Measurements from ENCODE around the gene CLIC3.

CLIC3 gene

DNA sequence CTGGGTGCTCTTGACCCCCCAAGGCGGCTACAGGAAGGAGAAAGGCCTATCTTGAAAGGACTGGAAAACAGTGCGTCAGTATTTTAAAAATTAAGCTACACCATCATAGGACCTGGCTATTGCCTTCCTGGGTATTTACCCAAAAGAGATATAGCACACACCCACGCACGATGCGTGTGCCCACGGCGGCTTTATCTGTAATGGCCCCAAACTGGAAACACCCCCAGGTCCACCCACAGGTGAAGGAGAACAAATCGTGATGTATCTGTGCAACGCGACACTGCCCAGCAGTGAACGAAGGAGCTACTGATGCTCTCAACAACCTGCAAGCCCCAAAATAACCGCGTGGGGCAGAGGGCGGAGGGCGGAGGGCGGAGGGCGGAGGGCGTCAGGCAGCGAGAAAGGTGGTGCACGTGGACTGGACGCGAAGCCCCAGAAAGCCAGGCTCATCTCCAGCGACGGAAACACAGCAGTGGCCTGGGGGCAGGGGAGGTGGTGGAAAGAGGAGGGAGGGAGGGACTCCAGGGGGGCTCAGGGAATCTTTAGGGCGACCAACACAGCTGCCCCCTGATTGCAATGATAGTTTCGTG, 31.4 kb downstream of the CLIC3 start:
- ChIA-PET CTCF (interaction anchor here (0.6 to 2.7 kb wide), 3 partner anchors 34 to 70 kb away, joined by 3 to 8 read pairs (median 7); no protein-coding TSS in a partner anchor), POLR2A (no interaction called here)
- no peak for DNase-seq (ENCODE audit: extremely low spot score)
- TF ChIP-seq, protein P1, sequence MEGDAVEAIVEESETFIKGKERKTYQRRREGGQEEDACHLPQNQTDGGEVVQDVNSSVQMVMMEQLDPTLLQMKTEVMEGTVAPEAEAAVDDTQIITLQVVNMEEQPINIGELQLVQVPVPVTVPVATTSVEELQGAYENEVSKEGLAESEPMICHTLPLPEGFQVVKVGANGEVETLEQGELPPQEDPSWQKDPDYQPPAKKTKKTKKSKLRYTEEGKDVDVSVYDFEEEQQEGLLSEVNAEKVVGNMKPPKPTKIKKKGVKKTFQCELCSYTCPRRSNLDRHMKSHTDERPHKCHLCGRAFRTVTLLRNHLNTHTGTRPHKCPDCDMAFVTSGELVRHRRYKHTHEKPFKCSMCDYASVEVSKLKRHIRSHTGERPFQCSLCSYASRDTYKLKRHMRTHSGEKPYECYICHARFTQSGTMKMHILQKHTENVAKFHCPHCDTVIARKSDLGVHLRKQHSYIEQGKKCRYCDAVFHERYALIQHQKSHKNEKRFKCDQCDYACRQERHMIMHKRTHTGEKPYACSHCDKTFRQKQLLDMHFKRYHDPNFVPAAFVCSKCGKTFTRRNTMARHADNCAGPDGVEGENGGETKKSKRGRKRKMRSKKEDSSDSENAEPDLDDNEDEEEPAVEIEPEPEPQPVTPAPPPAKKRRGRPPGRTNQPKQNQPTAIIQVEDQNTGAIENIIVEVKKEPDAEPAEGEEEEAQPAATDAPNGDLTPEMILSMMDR (IDR thresholded peaks at IDR 0.05; ENCODE audit: control extremely low read depth, extremely low read depth, low read depth, missing control alignments), result no peak

DNA sequence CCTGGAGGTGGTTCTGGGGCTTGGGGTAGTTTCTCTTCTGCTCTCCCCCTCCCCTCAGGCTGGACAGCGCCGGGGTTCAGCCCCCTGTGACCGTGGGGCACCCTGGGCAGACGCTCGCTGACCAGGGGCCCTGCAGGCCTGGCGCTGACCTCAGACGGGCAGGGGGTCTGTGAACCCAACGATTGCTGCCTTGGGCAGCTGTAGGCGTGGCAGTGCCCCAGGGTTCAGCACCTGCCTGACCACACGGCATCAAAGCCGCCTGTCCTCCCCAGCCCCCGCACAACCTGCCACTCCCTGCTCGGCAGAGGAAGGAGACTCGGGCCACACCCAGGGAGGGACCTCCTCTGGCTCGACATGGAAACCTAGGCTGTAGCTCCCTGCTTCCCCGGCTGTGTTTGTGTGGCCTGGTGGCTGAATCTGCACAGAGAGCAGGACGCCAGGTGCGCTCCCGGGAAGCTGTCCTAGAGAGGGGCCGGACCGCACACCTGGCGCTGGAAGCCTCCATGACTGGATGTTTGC, 32.1 kb downstream of the CLIC3 start:
- TF ChIP-seq, protein P1 (IDR thresholded peaks at IDR 0.05; ENCODE audit: control extremely low read depth, extremely low read depth, low read depth, missing control alignments), result no peak
- ChIA-PET POLR2A (no interaction called here), CTCF (interaction anchor here (0.6 to 2.7 kb wide), 3 partner anchors 35 to 71 kb away, joined by 3 to 8 read pairs (median 7); no protein-coding TSS in a partner anchor)
- DNase-seq (ENCODE audit: extremely low spot score), result no peak

DNA sequence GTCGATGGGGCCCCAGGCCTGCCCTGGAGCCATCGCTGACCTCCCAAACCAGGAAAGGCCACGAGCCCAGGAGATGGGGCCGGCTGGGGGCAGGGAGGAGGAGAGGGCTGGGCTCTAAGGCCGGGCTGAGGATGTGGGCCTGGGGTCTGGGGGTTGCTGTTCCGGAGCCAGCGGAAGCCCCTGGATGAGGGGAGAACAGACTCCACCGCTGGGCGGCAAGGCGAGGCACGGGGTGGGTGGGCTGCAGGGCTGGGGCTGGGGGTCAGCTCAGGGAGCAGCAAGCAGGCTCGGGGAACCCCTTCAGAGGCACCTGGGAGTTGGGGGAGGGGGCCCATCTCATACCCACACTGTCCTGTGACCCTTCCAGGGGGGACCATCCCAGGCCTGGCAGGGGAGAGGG, 32.6 kb downstream of the CLIC3 start:
- ChIA-PET POLR2A (no interaction called here), CTCF (interaction anchor here (1.6 to 2.7 kb wide), 3 partner anchors 19 to 71 kb away, joined by 4 to 8 read pairs (median 7); partner anchors contain the start of genes C8G and FBXW5)
- TF ChIP-seq, protein P1 (IDR thresholded peaks at IDR 0.05; ENCODE audit: control extremely low read depth, extremely low read depth, low read depth, missing control alignments), result no peak
- no peak for DNase-seq (ENCODE audit: extremely low spot score)

DNA sequence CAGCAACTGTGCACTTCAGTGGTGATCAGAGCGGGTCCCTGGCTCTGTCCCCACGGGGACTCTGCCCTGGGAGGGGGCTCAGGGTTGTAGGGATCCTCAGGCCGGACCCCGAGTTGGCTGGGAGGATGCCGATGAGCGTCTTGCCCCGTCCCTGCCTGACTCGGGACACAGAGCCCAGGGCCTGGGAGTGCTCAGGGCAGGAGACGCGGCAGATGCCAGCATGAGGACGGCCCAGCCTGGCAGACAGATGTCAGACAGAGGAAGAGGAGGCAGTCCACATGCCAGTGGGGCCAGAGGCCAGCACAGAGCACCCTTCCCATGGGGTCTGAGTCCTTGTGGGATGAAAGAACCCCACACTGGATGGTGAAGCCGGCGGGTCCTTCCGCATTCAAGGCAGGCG, 33.0 kb downstream of the CLIC3 start:
- ChIA-PET CTCF (interaction anchor here (1.6 to 2.7 kb wide), 2 partner anchors 19 to 66 kb away, joined by 4 to 8 read pairs; partner anchors contain the start of genes C8G and FBXW5), POLR2A (no interaction called here)
- TF ChIP-seq, protein P1 (IDR thresholded peaks at IDR 0.05; ENCODE audit: control extremely low read depth, extremely low read depth, low read depth, missing control alignments), result no peak
- DNase-seq (ENCODE audit: extremely low spot score), result no peak

DNA sequence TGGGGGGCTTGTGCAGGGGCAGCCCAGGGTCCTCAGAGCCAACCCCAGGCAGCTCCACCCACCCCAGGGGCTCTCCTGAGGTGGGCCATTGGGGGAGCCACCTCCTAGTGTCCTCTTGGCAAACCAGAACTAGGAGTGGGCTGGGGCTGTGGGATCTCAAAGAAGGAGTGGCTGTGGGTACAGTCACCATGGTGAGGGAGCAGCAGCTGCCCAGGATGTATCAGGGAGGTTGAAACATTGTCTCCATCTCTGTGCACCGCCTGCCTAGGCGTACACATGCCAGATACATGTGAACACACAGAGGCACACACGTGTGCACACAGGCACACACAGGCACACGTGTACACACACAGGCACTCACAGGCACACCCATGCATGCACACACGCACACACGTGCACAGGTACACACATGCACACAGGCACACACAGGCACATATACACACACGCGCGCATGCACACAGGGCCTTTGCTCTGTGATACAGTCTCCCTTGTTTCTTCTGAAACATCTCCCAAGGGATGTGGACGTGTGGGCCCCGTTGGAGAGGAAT, 33.6 kb downstream of the CLIC3 start:
- ChIA-PET CTCF (interaction anchor here (1.6 to 2.7 kb wide), 2 partner anchors 18 to 66 kb away, joined by 4 to 8 read pairs; partner anchors contain the start of genes C8G and FBXW5), POLR2A (no interaction called here)
- TF ChIP-seq, protein P1 (IDR thresholded peaks at IDR 0.05; ENCODE audit: control extremely low read depth, extremely low read depth, low read depth, missing control alignments), result no peak
- DNase-seq (ENCODE audit: extremely low spot score), result no peak

DNA sequence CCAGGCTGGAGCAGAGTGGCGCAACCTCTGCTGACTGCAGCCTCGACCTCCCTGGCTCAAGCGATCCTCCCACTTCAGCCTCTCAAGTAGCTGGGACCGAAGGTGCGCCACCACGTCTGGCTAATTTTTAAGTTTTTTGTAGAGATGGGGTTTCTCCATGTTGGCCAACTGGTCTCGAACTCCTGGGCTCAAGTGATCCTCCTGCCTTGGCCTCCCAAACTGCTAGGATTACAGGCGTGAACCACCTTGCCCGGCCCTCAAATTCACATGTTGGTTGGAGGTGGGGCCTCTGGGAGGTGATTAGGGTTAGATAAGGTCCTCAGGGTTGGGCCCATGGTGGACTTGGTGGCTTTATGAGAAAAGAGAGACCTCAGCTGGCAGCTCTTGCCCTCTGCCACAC, 34.2 kb downstream of the CLIC3 start:
- TF ChIP-seq, protein P1 (IDR thresholded peaks at IDR 0.05; ENCODE audit: control extremely low read depth, extremely low read depth, low read depth, missing control alignments), result no peak
- CTCF ChIA-PET, result interaction anchor here (1.6 kb wide), 1 partner anchor 18 kb away, joined by 4 read pairs; the partner anchor contains the start of genes C8G and FBXW5
- DNase-seq (ENCODE audit: extremely low spot score), result no peak
- POLR2A ChIA-PET, result no interaction called here

All from GM10248 (cell line).